ENCODE results near the gene UBL7. TPM values are rescaled to one million over a fixed set of nuclear protein-coding genes. Genes with fewer than 3 reads are reported as not detected.

The UBL7 gene
- total RNA-seq, 1 donor from 2014 or later = 53.7 TPM

- no peak overlapping the region for H3K27ac Mint-ChIP-seq
- DNase-seq (ENCODE audit: low spot score, unreplicated experiment) = no peak
- TF ChIP-seq CTCF (IDR thresholded peaks at IDR 0.05; ENCODE audit: unreplicated experiment) = no peak
- no peak overlapping the region for H3K4me3 Mint-ChIP-seq (ENCODE audit: low read depth)
- H3K27me3 Mint-ChIP-seq = no peaks in the 10 kb centered on the region
- no peaks in the 10 kb centered on the region for H3K4me1 Mint-ChIP-seq (ENCODE audit: low read depth)
- H3K9me3 Mint-ChIP-seq (ENCODE audit: low read depth) = no peaks in the 10 kb centered on the region
- peaks cover 6% of the 10 kb centered on the region for H3K36me3 Mint-ChIP-seq (ENCODE audit: insufficient read depth)
Observed at GRCh38 chr15:74470631-74471395, 9.9 kb upstream of the UBL7 start.

- Mint-ChIP-seq H3K27ac (no peak overlapping the region), H3K4me3 (ENCODE audit: low read depth) (no peak overlapping the region), H3K4me1 (ENCODE audit: low read depth) (no peaks in the 10 kb centered on the region), H3K27me3 (no peaks in the 10 kb centered on the region), H3K36me3 (ENCODE audit: insufficient read depth) (peaks cover 9% of the 10 kb centered on the region), H3K9me3 (ENCODE audit: low read depth) (peaks cover under 1% of the 10 kb centered on the region)
- DNase-seq (ENCODE audit: low spot score, unreplicated experiment) = no peak
- TF ChIP-seq CTCF (IDR thresholded peaks at IDR 0.05; ENCODE audit: unreplicated experiment) = no peak
Observed at GRCh38 chr15:74468341-74469032, 7.5 kb upstream of the UBL7 start.

GRCh38 chr15:74466570-74466969 lies 5.6 kb upstream of the UBL7 start:
- Mint-ChIP-seq H3K27me3 (no peaks in the 10 kb centered on the region), H3K27ac (no peak overlapping the region), H3K4me3 (ENCODE audit: low read depth) (no peak overlapping the region), H3K9me3 (ENCODE audit: low read depth) (peaks cover 4% of the 10 kb centered on the region), H3K4me1 (ENCODE audit: low read depth) (peaks cover 10% of the 10 kb centered on the region), H3K36me3 (ENCODE audit: insufficient read depth) (peaks cover 11% of the 10 kb centered on the region)
- DNase-seq (ENCODE audit: low spot score, unreplicated experiment) = no peak
- no peak for TF ChIP-seq CTCF (IDR thresholded peaks at IDR 0.05; ENCODE audit: unreplicated experiment)

GRCh38 chr15:74464897-74465296 lies 3.9 kb upstream of the UBL7 start:
- H3K4me3 Mint-ChIP-seq (ENCODE audit: low read depth) = no peak overlapping the region
- no peak for DNase-seq (ENCODE audit: low spot score, unreplicated experiment)
- H3K27ac Mint-ChIP-seq = no peak overlapping the region
- peaks cover 17% of the 10 kb centered on the region for H3K4me1 Mint-ChIP-seq (ENCODE audit: low read depth)
- peaks cover 4% of the 10 kb centered on the region for H3K9me3 Mint-ChIP-seq (ENCODE audit: low read depth)
- no peak for TF ChIP-seq CTCF (IDR thresholded peaks at IDR 0.05; ENCODE audit: unreplicated experiment)
- peaks cover 11% of the 10 kb centered on the region for H3K36me3 Mint-ChIP-seq (ENCODE audit: insufficient read depth)
- H3K27me3 Mint-ChIP-seq = no peaks in the 10 kb centered on the region

GRCh38 chr15:74464216-74464615 lies 3.3 kb upstream of the UBL7 start:
- no peak for DNase-seq (ENCODE audit: low spot score, unreplicated experiment)
- H3K4me3 Mint-ChIP-seq (ENCODE audit: low read depth) = no peak overlapping the region
- peaks cover 4% of the 10 kb centered on the region for H3K9me3 Mint-ChIP-seq (ENCODE audit: low read depth)
- no peaks in the 10 kb centered on the region for H3K27me3 Mint-ChIP-seq
- no peak overlapping the region for H3K27ac Mint-ChIP-seq
- peaks cover 11% of the 10 kb centered on the region for H3K36me3 Mint-ChIP-seq (ENCODE audit: insufficient read depth)
- TF ChIP-seq CTCF (IDR thresholded peaks at IDR 0.05; ENCODE audit: unreplicated experiment) = no peak
- H3K4me1 Mint-ChIP-seq (ENCODE audit: low read depth) = peaks cover 17% of the 10 kb centered on the region

Data from progenitor cell of endocrine pancreas (in vitro differentiated cells).